Suprapubic skin (tissue), 4 donors: ENCODE results near the gene GRIN1. TPM values are rescaled to one million over a fixed set of nuclear protein-coding genes. Genes with fewer than 3 reads are reported as not detected.

Source experiments
- DNase-seq, 2 donors: peaks; one replicate each; pipeline ENCODE4 v3.0.0-alpha.2; 2019; ENCODE audit warnings: low spot score in 2 of 2
- H3K27ac ChIP-seq: fragments of 200-600 bp; sonication (generic); one replicate; pipeline ENCODE4 v1.5.1; 2019
- H3K27me3 ChIP-seq: fragments of 200-600 bp; sonication (generic); one replicate; pipeline ENCODE4 v1.5.1; 2019
- H3K36me3 ChIP-seq: fragments of 200-600 bp; sonication (generic); one replicate; pipeline ENCODE4 v1.5.1; 2019
- H3K4me1 ChIP-seq: fragments of 200-600 bp; sonication (generic); one replicate; pipeline ENCODE4 v1.5.1; 2019
- H3K4me3 ChIP-seq: fragments of 200-600 bp; sonication (generic); one replicate; pipeline ENCODE4 v1.5.1; 2019; ENCODE audit warnings: mild to moderate bottlenecking
- H3K9me3 ChIP-seq: fragments of 200-600 bp; sonication (generic); one replicate; pipeline ENCODE4 v1.5.1; 2019
- CTCF ChIP-seq, 2 donors: fragments of 200-600 bp in 1 of 2; fragments of 450-650 bp in 1 of 2; sonication (generic) in 1 of 2; IDR thresholded peaks; one replicate each; pipeline ENCODE4 v1.5.1; 2016 to 2019; ENCODE audit warnings: antibody characterized with exemption in 2 of 2, mild to moderate bottlenecking in 1 of 2, moderate library complexity in 1 of 2
- EP300 ChIP-seq: sonication (generic); formaldehyde crosslinking; IDR thresholded peaks from one replicate; pipeline ENCODE4 v1.6.1; 2017; ENCODE audit warnings: antibody characterized with exemption
- POLR2A ChIP-seq, 2 donors: fragments of 450-650 bp; IDR thresholded peaks; one replicate each; pipeline ENCODE4 v1.6.1; 2017; ENCODE audit warnings: antibody characterized with exemption in 2 of 2, mild to moderate bottlenecking in 2 of 2, moderate library complexity in 2 of 2
- POLR2AphosphoS5 ChIP-seq, 3 donors: sonication (generic); formaldehyde crosslinking; IDR thresholded peaks; one replicate each; pipeline ENCODE4 v1.6.1; 2017; ENCODE audit warnings: antibody characterized with exemption in 3 of 3
- WGBS: methylation state at CpG from one replicate; pipeline ENCODE4 v1.1.5; 2018; 5-methylcytosine and 5-hydroxymethylcytosine counted together
- total RNA-seq, 4 donors: library from RNA; depleted of rRNA; stranded (reverse); fragments of >200 nt; gene quantifications; one replicate each; pipeline ENCODE4 v1.1.0, GENCODE V29; 2016

Gene GRIN1
- total RNA-seq, 4 donors from 2014 or later = 0.16 to 0.25 (median 0.16) TPM; not detected in 1

GRCh38 chr9:137136881-137137607 lies 1.9 kb upstream of the GRIN1 start:
- H3K9me3 ChIP-seq = no peaks in the 10 kb centered on the region
- H3K27ac ChIP-seq = no peak overlapping the region
- peaks cover 85% of the 10 kb centered on the region for H3K27me3 ChIP-seq
- 66% methylated on average over 18 of the region's 23 CpGs for WGBS
- no peaks in the 10 kb centered on the region for H3K36me3 ChIP-seq
- no peak for DNase-seq
- no peak overlapping the region for H3K4me3 ChIP-seq
- H3K4me1 ChIP-seq = peaks cover 14% of the 10 kb centered on the region
- no peak for TF ChIP-seq POLR2AphosphoS5 (IDR thresholded peaks at IDR 0.05)
- TF ChIP-seq EP300 = no peak
- no peak for TF ChIP-seq CTCF (IDR thresholded peaks at IDR 0.05)
- no peak for TF ChIP-seq POLR2A (IDR thresholded peaks at IDR 0.05)

- Histone ChIP-seq H3K36me3 (no peaks in the 10 kb centered on the region), H3K9me3 (no peaks in the 10 kb centered on the region), H3K4me1 (peaks cover 14% of the 10 kb centered on the region), H3K27me3 (peaks cover 90% of the 10 kb centered on the region), H3K4me3 (no peak overlapping the region), H3K27ac (no peak overlapping the region)
- WGBS = 9% methylated on average over 16 of the region's 25 CpGs
- no peak for DNase-seq
- TF ChIP-seq CTCF (IDR thresholded peaks at IDR 0.05) (no peak), POLR2AphosphoS5 (IDR thresholded peaks at IDR 0.05) (no peak), EP300 (no peak), POLR2A (IDR thresholded peaks at IDR 0.05) (no peak)
These were observed 764 bp upstream of the GRIN1 start for GRCh38 chr9:137138058-137138721.

- Histone ChIP-seq H3K27me3 (peaks cover 93% of the 10 kb centered on the region), H3K4me1 (peaks cover 14% of the 10 kb centered on the region), H3K4me3 (no peak overlapping the region), H3K36me3 (no peaks in the 10 kb centered on the region), H3K27ac (no peak overlapping the region), H3K9me3 (no peaks in the 10 kb centered on the region)
- no peak for TF ChIP-seq CTCF (IDR thresholded peaks at IDR 0.05)
- TF ChIP-seq POLR2A (IDR thresholded peaks at IDR 0.05) = no peak
- no peak for TF ChIP-seq POLR2AphosphoS5 (IDR thresholded peaks at IDR 0.05)
- no peak for TF ChIP-seq EP300
- WGBS = 51% methylated on average over 12 of the region's 37 CpGs
- no peak for DNase-seq
These were observed 655 bp downstream of the GRIN1 start for GRCh38 chr9:137139468-137140150.

- H3K4me1 ChIP-seq = peaks cover 14% of the 10 kb centered on the region
- no peaks in the 10 kb centered on the region for H3K36me3 ChIP-seq
- H3K9me3 ChIP-seq = no peaks in the 10 kb centered on the region
- no peak overlapping the region for H3K27ac ChIP-seq
- DNase-seq = no peak
- H3K4me3 ChIP-seq = no peak overlapping the region
- 50% methylated on average over 16 of the region's 26 CpGs for WGBS
- TF ChIP-seq POLR2A (IDR thresholded peaks at IDR 0.05) (no peak), EP300 (no peak), POLR2AphosphoS5 (IDR thresholded peaks at IDR 0.05) (no peak), CTCF (IDR thresholded peaks at IDR 0.05) (no peak)
- peaks cover 91% of the 10 kb centered on the region for H3K27me3 ChIP-seq
These were observed 1.4 kb downstream of the GRIN1 start for GRCh38 chr9:137140151-137141012.
